Stimulated activated CD8-positive, alpha-beta memory T cell treated with anti-CD3 and anti-CD28 coated beads, Interleukin-12 subunit alpha, Interleukin-12 subunit beta, amount 100 ng/mL, for 4 hours (primary cell): ENCODE measurements around the gene WBP1.
"Not testable (repeated sequence)": the region's sequence is repeated elsewhere in the genome, so short reads cannot be mapped to it uniquely, and the experiment has no call there.

Experiments used
- DNase-seq: peaks from one replicate; pipeline ENCODE4 v3.0.0-alpha.2; 2020; ENCODE audit warnings: low read depth

WBP1 gene

GRCh38 chr2:74482801-74483674 lies 24.8 kb downstream of the WBP1 start, which contains the start of the genes CCDC142 and TTC31:
Gene CCDC142, minus strand, starts transcription at chr2:74482998. Its CDS starts 161 bp downstream, at chr2:74482837.
Gene TTC31, plus strand, starts transcription at chr2:74483081. Its CDS starts 15 bp downstream, at chr2:74483096.
- DNase-seq = peak; percentile 81

- not testable (repeated sequence) for DNase-seq
Measured at GRCh38 chr2:74483675-74484164, 25.5 kb downstream of the WBP1 start.

- no peak for DNase-seq
Measured at GRCh38 chr2:74486141-74486540, 27.9 kb downstream of the WBP1 start.

- DNase-seq = no peak
Measured at GRCh38 chr2:74488643-74489481, 30.6 kb downstream of the WBP1 start.

GRCh38 chr2:74489906-74490305 lies 31.7 kb downstream of the WBP1 start:
- DNase-seq = no peak

- no peak for DNase-seq
Measured at GRCh38 chr2:74491648-74492544, 33.7 kb downstream of the WBP1 start.

- no peak for DNase-seq
Measured at GRCh38 chr2:74493546-74493945, 35.3 kb downstream of the WBP1 start.

- DNase-seq = no peak
Measured at GRCh38 chr2:74495440-74495839, 37.2 kb downstream of the WBP1 start.

GRCh38 chr2:74496997-74497776 lies 38.9 kb downstream of the WBP1 start:
- no peak for DNase-seq

GRCh38 chr2:74497777-74498499 lies 39.7 kb downstream of the WBP1 start:
- no peak for DNase-seq

GRCh38 chr2:74498500-74499266 lies 40.4 kb downstream of the WBP1 start:
- DNase-seq = no peak

GRCh38 chr2:74499267-74499939 lies 41.2 kb downstream of the WBP1 start, which contains the start of gene LBX2:
Gene LBX2, minus strand, starts transcription at chr2:74499603. Its CDS starts 66 bp downstream, at chr2:74499537.
- DNase-seq = no peak

GRCh38 chr2:74499940-74500577 lies 41.8 kb downstream of the WBP1 start:
- no peak for DNase-seq

- DNase-seq = no peak
Measured at GRCh38 chr2:74500578-74500946, 42.3 kb downstream of the WBP1 start.

GRCh38 chr2:74501335-74502071 lies 43.3 kb downstream of the WBP1 start:
- no peak for DNase-seq

- DNase-seq = no peak
Measured at GRCh38 chr2:74502147-74502719, 44.0 kb downstream of the WBP1 start.
